GM12891 (cell line): ENCODE measurements around the gene ZNF497.
"Not testable (repeated sequence)": the region's sequence is repeated elsewhere in the genome, so short reads cannot be mapped to it uniquely, and the experiment has no call there.

ENCODE experiments used
- DNase-seq: peaks from one replicate; pipeline ENCODE4 v3.0.0; 2011; ENCODE audit warnings: low spot score; ENCODE audit not compliant: insufficient read length
- FAIRE-seq: peaks from 2 replicates; lab custom pipeline; 2011; peaks lifted over from hg19 to GRCh38; lab: Jason Lieb, UNC
- PAX5 ChIP-seq: IDR thresholded peaks from 2 replicates; pipeline ENCODE4 v1.6.1; 2011; ENCODE audit warnings: low read length, moderate library complexity, mild to moderate bottlenecking; ENCODE audit not compliant: insufficient read depth, severe bottlenecking
- POLR2A ChIP-seq: IDR thresholded peaks from 2 replicates; pipeline ENCODE4 v1.6.1; 2011; ENCODE audit warnings: low read depth, low read length, control low read depth
- POLR2AphosphoS5 ChIP-seq: IDR thresholded peaks from 2 replicates; pipeline ENCODE4 v1.6.1; 2011; ENCODE audit warnings: low read depth, low read length, control low read depth
- POU2F2 ChIP-seq: IDR thresholded peaks from 2 replicates; pipeline ENCODE4 v1.6.1; 2011; ENCODE audit warnings: low read depth, mild to moderate bottlenecking, control low read depth, low read length, moderate library complexity
- SPI1 ChIP-seq: IDR thresholded peaks from 2 replicates; pipeline ENCODE4 v1.6.1; 2011; ENCODE audit warnings: low read depth, low read length, control low read depth
- TAF1 ChIP-seq: IDR thresholded peaks from 2 replicates; pipeline ENCODE4 v1.6.1; 2011; ENCODE audit warnings: low read depth, low read length, control low read depth

ZNF497 gene

DNA sequence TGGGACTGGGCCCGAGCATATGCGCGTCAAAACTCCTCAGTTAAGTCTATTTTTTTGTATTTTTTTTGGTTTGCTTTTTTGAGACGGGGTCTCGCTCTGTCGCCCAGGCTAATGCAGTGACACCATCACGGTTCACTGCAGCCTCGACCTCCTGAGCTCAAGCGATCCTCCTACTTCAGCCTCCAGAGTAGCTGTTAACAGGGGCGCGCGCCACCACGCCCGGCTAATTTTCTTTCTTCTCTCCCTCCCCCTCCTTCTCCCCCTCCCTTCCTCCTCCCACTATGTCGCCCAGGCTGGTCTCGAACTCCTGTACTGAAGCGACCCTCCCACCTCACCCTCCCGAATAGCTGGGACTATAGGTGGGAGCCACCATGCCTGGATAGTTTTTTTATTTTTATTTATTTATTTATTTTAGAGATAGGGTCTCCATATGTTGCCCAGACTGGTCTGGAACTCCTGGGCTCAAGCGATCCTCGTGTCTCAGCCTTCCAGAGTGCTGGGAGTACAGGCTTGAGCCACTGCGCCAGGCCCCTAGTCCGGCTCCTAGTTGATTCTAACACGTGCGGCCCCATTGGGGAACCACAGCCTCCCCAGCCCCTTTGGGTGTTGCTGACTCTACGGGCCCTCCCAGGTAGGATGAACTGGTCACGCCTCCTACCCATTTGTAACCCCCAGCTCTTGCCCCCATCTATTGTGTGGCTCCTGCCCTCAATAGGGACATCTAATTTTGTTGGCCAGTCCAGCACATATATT lies 19.1 kb upstream of the ZNF497 start:
- DNase-seq (no peak), FAIRE-seq (no peak)
- TF ChIP-seq POU2F2 = no peak
- 0 out of 2 replicates have a peak, but pooled peaks have one; percentile 5 for TF ChIP-seq TAF1

DNA sequence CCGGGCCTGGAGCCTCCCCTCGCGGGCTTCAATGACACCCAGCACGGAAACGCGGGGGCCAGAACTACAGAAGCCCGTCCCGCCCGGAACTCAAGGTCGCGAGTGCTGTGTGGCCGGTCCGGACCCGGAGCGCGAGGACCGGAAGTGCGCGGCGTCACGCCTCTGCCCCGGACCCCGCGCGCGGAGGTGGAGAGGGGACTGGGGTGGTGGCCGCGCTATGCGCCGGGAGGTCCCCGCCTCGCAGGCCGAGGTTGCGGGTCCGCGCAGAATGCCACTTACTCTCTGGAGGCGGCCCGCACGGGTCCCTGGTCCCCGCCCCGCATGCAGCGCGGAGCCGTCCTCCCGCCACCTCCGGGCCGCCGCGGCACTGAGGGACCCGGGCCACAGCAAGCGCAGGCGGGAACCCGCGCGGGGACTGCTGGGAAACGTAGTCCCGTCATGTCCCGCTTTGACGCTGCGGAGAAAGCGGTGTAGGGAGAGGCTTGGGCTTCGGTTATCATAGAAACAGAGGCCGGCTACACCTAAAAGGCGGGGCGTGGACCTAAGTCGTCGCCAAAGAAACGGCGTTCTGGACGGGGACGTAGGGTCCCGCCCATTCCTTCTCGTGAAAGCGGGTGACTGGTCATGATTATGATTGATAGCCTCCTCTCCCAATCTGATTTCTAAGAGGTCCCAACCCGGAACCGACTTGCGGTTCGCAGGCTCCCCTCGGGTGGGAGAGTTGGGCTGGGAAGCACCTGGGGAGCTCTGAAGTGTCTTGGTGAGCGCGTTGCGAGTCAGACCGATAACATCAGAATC lies 18.3 kb upstream of the ZNF497 start, which contains the start of gene ZNF837:
TSS of gene ZNF837 (minus strand) at position 369 of the 798 bp plus-strand sequence. CDS start 11,698 bp downstream, outside the sequence.
- peak; percentile 99 for FAIRE-seq
- TF ChIP-seq POLR2AphosphoS5 (peak; percentile 60; the same call in 1 of the 2 replicates), PAX5 (peak; percentile 100), POLR2A (peak; percentile 69), POU2F2 (0 out of 2 replicates have a peak, but pooled peaks have one; percentile 41), SPI1 (no peak), TAF1 (peak; percentile 84)
- DNase-seq = peak; percentile 94

DNA sequence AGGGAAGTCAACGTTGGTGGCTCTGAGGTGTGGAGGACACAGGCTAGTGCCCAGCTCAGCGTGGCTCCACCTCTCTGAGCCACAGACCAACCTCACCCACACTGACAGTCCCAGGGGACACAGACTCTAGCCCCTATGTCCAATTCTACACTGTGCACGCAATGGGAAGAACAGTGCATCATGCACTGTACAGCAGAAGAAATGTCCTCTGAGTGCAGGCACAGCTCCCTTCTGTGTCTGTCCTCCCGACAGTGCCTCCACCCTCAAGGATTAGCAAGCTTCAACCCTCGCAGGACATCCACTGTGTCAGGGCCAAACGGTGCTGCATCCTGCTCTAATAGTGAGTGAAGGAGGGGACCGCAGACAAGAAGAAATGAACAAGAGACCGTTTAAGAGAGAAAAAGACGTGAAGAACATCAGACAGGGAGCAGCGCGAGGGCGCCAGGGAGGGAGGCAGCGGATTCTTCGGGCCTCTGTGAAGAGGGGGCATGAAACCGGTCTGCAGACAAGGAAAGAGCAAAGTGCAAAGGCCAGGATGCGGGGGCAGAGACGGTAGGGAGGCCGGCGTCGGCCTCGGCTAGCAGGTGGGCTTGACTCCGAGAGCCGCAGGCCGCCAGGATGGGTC lies 17.6 kb upstream of the ZNF497 start:
- DNase-seq (no peak), FAIRE-seq (peak; percentile 68)
- TF ChIP-seq SPI1 (no peak), TAF1 (no peak), POU2F2 (no peak), PAX5 (no peak), POLR2A (no peak), POLR2AphosphoS5 (no peak)

DNA sequence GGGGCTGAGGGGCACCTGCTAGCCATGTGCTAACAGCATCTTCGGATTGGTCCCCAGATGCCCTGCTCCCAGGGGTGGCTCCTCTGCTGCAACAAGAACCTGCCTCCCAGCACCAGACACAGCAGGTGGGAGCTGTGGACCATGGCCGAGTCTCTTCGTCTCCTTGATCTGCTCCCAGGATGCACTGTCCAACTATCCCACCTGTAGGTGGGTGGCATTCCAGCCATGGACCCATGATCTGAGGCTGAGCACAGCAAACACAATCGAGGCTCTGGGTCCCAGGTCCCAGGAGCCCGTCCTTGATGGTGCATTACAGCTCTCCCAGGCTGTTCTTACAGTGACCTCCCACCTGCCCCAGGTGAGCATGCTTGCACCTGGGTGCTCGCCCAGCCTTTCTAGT lies 16.7 kb upstream of the ZNF497 start:
- TF ChIP-seq POLR2AphosphoS5 = no peak
- TF ChIP-seq TAF1 = no peak
- no peak for TF ChIP-seq POLR2A
- no peak for TF ChIP-seq SPI1
- no peak for TF ChIP-seq PAX5
- no peak for TF ChIP-seq POU2F2
- FAIRE-seq = no peak
- no peak for DNase-seq

DNA sequence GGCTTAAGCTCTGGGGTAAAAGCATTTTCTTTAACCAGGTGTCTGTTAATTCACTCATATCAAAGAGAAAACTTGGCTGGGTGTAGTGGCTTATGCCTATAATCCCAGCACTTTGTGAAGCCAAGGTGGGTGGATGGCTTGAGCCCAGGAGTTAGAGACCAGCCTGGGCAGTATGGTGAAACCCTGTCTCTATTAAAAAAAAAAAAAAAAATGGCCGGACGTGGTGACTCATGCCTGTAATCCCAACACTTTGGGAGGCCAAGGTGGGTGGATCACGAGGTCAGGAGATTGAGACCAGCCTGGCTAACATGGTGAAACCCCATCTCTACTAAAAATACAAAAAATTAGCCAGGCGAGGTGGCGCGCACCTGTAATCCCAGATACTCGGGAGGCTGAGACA lies 14.2 kb upstream of the ZNF497 start:
- DNase-seq, FAIRE-seq: not testable (repeated sequence)

DNA sequence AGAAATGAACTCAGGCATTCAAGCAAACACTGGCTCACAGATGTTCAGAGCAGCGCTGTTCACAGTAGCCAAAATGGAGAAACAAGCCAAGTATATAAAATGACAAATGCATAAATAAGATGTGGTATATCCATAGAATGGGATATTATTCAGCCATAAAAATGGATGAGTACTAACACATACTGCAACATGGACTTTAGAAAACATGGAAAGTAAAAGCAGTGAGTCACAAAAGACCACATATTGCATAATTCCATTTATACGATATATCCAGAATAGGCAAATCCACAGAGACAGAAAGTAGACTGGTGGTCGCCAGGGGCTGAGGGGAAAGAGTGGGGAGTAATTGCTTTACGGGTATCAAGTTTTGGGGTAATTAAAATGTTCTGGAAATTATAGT lies 11.6 kb upstream of the ZNF497 start:
- TF ChIP-seq PAX5 (no peak), TAF1 (no peak), POLR2A (no peak), SPI1 (no peak), POLR2AphosphoS5 (no peak), POU2F2 (no peak)
- FAIRE-seq (no peak), DNase-seq (no peak)

DNA sequence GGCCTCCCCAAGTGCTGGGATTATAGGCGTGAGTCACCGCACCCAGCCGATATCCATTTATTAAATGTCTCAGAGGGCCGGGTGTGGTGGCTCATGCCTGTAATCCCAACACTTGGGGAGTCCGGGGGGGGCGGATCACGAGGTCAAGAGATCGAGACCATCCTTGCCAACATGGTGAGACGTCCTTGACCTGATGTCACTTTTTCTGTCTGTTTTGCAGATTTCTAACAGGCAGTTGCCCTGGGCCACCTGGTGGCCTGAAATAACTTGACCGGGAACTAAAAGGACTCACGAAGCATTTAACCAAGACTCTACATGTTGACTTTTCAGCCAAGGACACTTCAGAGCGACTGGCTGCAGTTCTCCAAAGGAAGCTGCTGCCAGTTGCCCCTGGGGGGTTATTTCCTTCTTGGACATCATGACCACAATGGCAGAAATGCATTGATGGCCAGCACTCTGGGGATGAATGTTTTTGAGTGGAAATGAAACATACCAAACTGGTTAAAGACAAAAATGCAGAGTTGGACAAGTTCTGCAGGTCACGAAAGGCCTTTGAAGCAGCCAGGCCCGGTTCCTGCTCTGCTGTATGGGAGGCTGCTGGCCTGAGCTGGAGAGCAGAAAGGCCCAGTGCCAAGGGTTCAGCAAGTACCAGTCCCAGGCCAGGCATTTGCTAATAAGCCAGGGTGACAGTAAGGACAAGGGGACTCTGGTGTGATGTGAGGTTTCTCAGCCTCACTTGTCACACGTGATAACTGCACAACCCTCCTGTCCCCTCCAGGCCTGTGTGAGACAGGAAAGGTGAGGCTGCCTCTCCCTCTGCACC lies 10.0 kb upstream of the ZNF497 start:
- no peak for TF ChIP-seq TAF1
- no peak for TF ChIP-seq POU2F2
- no peak for TF ChIP-seq PAX5
- TF ChIP-seq POLR2AphosphoS5 = no peak
- no peak for TF ChIP-seq SPI1
- no peak for TF ChIP-seq POLR2A
- FAIRE-seq (no peak), DNase-seq (no peak)

DNA sequence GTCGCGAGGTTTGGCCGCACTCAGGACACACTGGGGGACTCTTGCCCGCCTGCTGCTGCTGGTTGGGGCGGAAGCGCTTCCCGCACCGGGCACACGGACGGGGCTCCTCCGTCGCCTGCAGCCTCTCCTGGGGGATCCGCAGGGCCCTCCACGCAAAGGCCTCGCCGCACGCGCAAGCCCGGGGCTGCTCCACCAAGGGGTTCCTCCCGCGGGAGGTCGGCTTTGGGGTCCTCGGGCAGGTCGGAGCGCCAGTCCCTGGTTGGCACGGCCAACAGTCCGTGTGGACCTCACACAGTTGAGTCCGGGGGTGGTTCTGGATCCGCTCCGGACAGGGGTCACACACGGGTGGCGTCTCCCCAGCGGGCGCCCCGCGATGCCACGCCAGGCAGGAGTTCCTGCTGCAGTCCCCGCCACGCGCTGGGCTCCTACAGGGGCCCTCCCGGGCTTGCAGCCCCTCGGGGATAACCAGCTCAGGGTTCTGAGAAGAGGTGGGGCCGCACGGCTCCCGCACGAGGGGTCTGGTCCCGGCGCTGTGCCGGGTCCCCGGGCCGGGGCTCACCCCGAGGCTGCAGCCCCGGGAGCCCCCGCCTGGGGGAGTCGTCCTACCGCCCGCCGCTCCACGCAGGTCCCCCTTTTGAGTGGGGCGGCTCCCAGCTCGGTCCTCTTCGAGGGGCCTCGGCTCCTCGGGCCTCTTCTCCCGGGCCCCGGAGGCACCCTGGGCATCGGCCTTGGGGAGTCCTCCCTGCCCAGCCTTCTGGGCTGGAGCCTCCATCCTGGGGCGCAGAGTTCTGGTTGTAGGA lies 6.2 kb upstream of the ZNF497 start:
- FAIRE-seq = no peak
- DNase-seq = no peak
- TF ChIP-seq POLR2AphosphoS5 (no peak), PAX5 (no peak)
